Myometrial cell (primary cell): ENCODE measurements around the gene FOXG1. TPM values are rescaled to one million over a fixed set of nuclear protein-coding genes. Genes with fewer than 3 reads are reported as not detected.

Source experiments
- total RNA-seq: library from RNA; depleted of rRNA; stranded (reverse); fragments of >200 nt; gene quantifications from 2 replicates; pipeline ENCODE4 v1.2.3, GENCODE V29; 2015

Gene FOXG1
- not detected in 2 replicates for total RNA-seq

GRCh38 chr14:28766469-28766955, at the start of gene FOXG1:
TSS of gene FOXG1 (plus strand) at chr14:28766787. CDS start at chr14:28767280, 493 bp downstream.

